Kidney (tissue), 22 donors: ENCODE data around the gene ZNF683. TPM values are rescaled to one million over a fixed set of nuclear protein-coding genes. Genes with fewer than 3 reads are reported as not detected.
A peak's percentile ranks its signal among the peaks of the same experiment; 100 is the strongest.
"Not testable (repeated sequence)": the region's sequence is repeated elsewhere in the genome, so short reads cannot be mapped to it uniquely, and the experiment has no call there.

Source experiments
- DNase-seq, 5 donors: peaks; one replicate each; pipeline ENCODE4 v3.0.0-alpha.2; 2013 to 2020
- FAIRE-seq: peaks from 2 replicates; lab custom pipeline; 2012; peaks lifted over from hg19 to GRCh38; lab: Jason Lieb, UNC
- H3K27ac ChIP-seq, 2 donors: one replicate each; pipeline ENCODE4 v1.7.0; 2013; ENCODE audit warnings: low read depth in 2 of 2, low read length in 2 of 2, inconsistent platforms in 1 of 2
- H3K27me3 ChIP-seq: one replicate; pipeline ENCODE4 v1.7.1; 2013; ENCODE audit warnings: low read length, inconsistent platforms; ENCODE audit not compliant: control insufficient read depth, insufficient read depth
- H3K36me3 ChIP-seq, 3 donors: one replicate each; pipeline versions ENCODE4 v1.7.0 to v1.7.1; 2013; ENCODE audit warnings: low read length in 3 of 3, control low read depth in 1 of 3, inconsistent platforms in 1 of 3; ENCODE audit not compliant: insufficient read depth in 3 of 3, control insufficient read depth in 2 of 3
- H3K4me1 ChIP-seq, 3 donors: one replicate each; pipeline versions ENCODE4 v1.7.0 to v1.7.1; 2013; ENCODE audit warnings: low read length in 3 of 3, inconsistent platforms in 1 of 3, low read depth in 1 of 3; ENCODE audit not compliant: control insufficient read depth in 2 of 3, insufficient read depth in 2 of 3
- H3K4me3 ChIP-seq, 3 donors: one replicate each; pipeline versions ENCODE4 v1.7.0 to v1.8.1; 2013; ENCODE audit warnings: low read length in 3 of 3, control low read depth in 1 of 3, inconsistent platforms in 1 of 3
- H3K9ac ChIP-seq, 3 donors: one replicate each; pipeline versions ENCODE4 v1.7.0 to v1.7.1; 2013; ENCODE audit warnings: low read length in 3 of 3, control low read depth in 1 of 3, inconsistent platforms in 1 of 3
- H3K9me3 ChIP-seq, 3 donors: one replicate each; pipeline versions ENCODE4 v1.7.0 to v1.7.1; 2013; ENCODE audit warnings: low read length in 3 of 3, control low read depth in 1 of 3, inconsistent platforms in 1 of 3; ENCODE audit not compliant: control insufficient read depth in 2 of 3, insufficient read depth in 1 of 3
- CTCF ChIP-seq: IDR thresholded peaks from 3 replicates; pipeline ENCODE4 v1.5.1; 2012; ENCODE audit warnings: mild to moderate bottlenecking, moderate library complexity, borderline replicate concordance; ENCODE audit not compliant: insufficient read depth; ENCODE audit errors: extremely low read depth
- intact Hi-C: fragments of 100-400 bp; cut with DNase I; formaldehyde crosslinking; loops from one replicate; pipeline ENCODE4 v1.11.1; 2022
- long read RNA-seq, 10 donors: library from polyadenylated mRNA in 1 of 10; unstranded in 1 of 10; transcript quantifications; one replicate each; pipeline ENCODE4 v2.0.0 and lab custom pipeline, GENCODE V29; 2021 to 2026
- polyA plus RNA-seq: library from polyadenylated mRNA; stranded (reverse); fragments of 350-450 nt; fragmentation: Illumina TruSeq; extraction: RNeasy Lipid Tissue Mini Kit (QIAGEN cat#74804); gene quantifications from one replicate; pipeline ENCODE4 v1.2.3, GENCODE V29; 2014; ENCODE audit warnings: low read depth, low replicate concordance; ENCODE audit not compliant: insufficient read depth
- total RNA-seq: library from RNA; stranded (reverse); fragmentation: NEBNext Ultra II Directional; extraction: Animal tissue kit (Norgen Biotek cat#: 25700); gene quantifications from one replicate; pipeline ENCODE4 v1.2.1, GENCODE V29; 2021
- donor health status: control.
- donor health status: control.
- donor health status: control.
- donor health status: control.
- donor health status: control.
- donor health status: DM: yes; HTN: yes; CAD: no.
- donor health status: Normal renal cell carcinoma (clear cell type).

ZNF683 gene
- total RNA-seq (0.25 TPM), polyA plus RNA-seq (not detected)
- long read RNA-seq, donor 1, result 0 reads
- long read RNA-seq, donor 2, result 0 reads
- long read RNA-seq, donor 3, result 0 reads
- long read RNA-seq, donor 4, result 0 reads
- long read RNA-seq, donor 5, result 0 reads
- long read RNA-seq, donor 6, result 0 reads
- long read RNA-seq, donor 7, result 0 reads
- long read RNA-seq, donor 8, result 0 reads
- long read RNA-seq, donor 9, result 0 reads
- long read RNA-seq, donor 10, result 0 reads

GRCh38 chr1:26372611-26373010 is at the start of gene ZNF683:
ZNF683 (minus strand) TSS chr1:26372750; CDS start chr1:26368571, 4,179 bp downstream.
- H3K27me3 ChIP-seq, DNase-seq, H3K27ac ChIP-seq, FAIRE-seq, intact Hi-C loops, H3K9ac ChIP-seq, H3K4me1 ChIP-seq, H3K4me3 ChIP-seq, H3K36me3 ChIP-seq, H3K9me3 ChIP-seq: not testable (repeated sequence)

- H3K27ac ChIP-seq, result no peak overlapping the region
- DNase-seq (no peak), FAIRE-seq (no peak)
- no peak for TF ChIP-seq CTCF
- no peak overlapping the region for H3K9ac ChIP-seq
- H3K4me3 ChIP-seq, result no peak overlapping the region
- H3K27me3 ChIP-seq, result peaks cover 3% of the 10 kb centered on the region
- H3K9me3 ChIP-seq, result no peaks in the 10 kb centered on the region
- no peaks in the 10 kb centered on the region for H3K36me3 ChIP-seq
- no peaks in the 10 kb centered on the region for H3K4me1 ChIP-seq
- intact Hi-C loops, result no loop called here
Measured at GRCh38 chr1:26419494-26419893, 46.9 kb upstream of the ZNF683 start.

- no peak for TF ChIP-seq CTCF
- H3K36me3 ChIP-seq, result no peaks in the 10 kb centered on the region
- H3K27ac ChIP-seq, result no peak overlapping the region
- intact Hi-C loops, result no loop called here
- no peaks in the 10 kb centered on the region for H3K4me1 ChIP-seq
- no peaks in the 10 kb centered on the region for H3K9me3 ChIP-seq
- H3K9ac ChIP-seq, result no peak overlapping the region
- peaks cover 3% of the 10 kb centered on the region for H3K27me3 ChIP-seq
- FAIRE-seq (no peak), DNase-seq (peak in 3 of 5 donors; percentile 8 to 22 (median 19))
- no peak overlapping the region for H3K4me3 ChIP-seq
Measured at GRCh38 chr1:26418865-26419349, 46.4 kb upstream of the ZNF683 start.

GRCh38 chr1:26417111-26417759 is 44.7 kb upstream of the ZNF683 start:
- Histone ChIP-seq H3K36me3 (no peaks in the 10 kb centered on the region), H3K27me3 (peaks cover 16% of the 10 kb centered on the region), H3K9me3 (no peaks in the 10 kb centered on the region), H3K4me1 (no peaks in the 10 kb centered on the region), H3K27ac (no peak overlapping the region), H3K9ac (no peak overlapping the region), H3K4me3 (no peak overlapping the region)
- peak; percentile 72 to 82 (median 81) for DNase-seq
- intact Hi-C loops, result no loop called here
- FAIRE-seq, result no peak
- peak; percentile 74 for TF ChIP-seq CTCF
